Breast epithelium (tissue), 4 donors: ENCODE data around the gene FAIM2. TPM values are rescaled to one million over a fixed set of nuclear protein-coding genes. Genes with fewer than 3 reads are reported as not detected.

Source experiments
- DNase-seq, 2 donors: peaks; one replicate each; pipeline ENCODE4 v3.0.0-alpha.2; 2019; ENCODE audit warnings: low spot score in 2 of 2
- H3K27ac ChIP-seq, 2 donors: fragments of 200-600 bp; sonication (generic) in 1 of 2; one replicate each; pipeline ENCODE4 v1.5.1; 2016 to 2019; ENCODE audit warnings: mild to moderate bottlenecking in 1 of 2
- H3K27me3 ChIP-seq, 2 donors: fragments of 200-600 bp; sonication (generic) in 1 of 2; one replicate each; pipeline versions ENCODE4 v1.5.1 to v1.6.0; 2017 to 2019; ENCODE audit warnings: control low read depth in 1 of 2, mild to moderate bottlenecking in 1 of 2
- H3K36me3 ChIP-seq: fragments of 200-600 bp; one replicate; pipeline ENCODE4 v1.5.1; 2019
- H3K4me1 ChIP-seq, 2 donors: fragments of 200-600 bp; sonication (generic); one replicate each; pipeline ENCODE4 v1.5.1; 2016 to 2019; ENCODE audit warnings: control low read depth in 1 of 2
- H3K4me3 ChIP-seq, 3 donors: fragments of 200-600 bp; sonication (generic); 1 replicate in 2 of 3; 2 replicates in 1 of 3; pipeline ENCODE4 v1.5.1; 2016 to 2019; ENCODE audit warnings: mild to moderate bottlenecking in 3 of 3, moderate library complexity in 2 of 3
- H3K9me3 ChIP-seq, 2 donors: fragments of 200-600 bp; sonication (generic) in 1 of 2; one replicate each; pipeline ENCODE4 v1.5.1; 2016 to 2019; ENCODE audit warnings: control low read depth in 1 of 2
- POLR2A ChIP-seq: fragments of 450-650 bp; IDR thresholded peaks from one replicate; pipeline ENCODE4 v1.6.1; 2016; ENCODE audit warnings: antibody characterized with exemption, mild to moderate bottlenecking, moderate library complexity
- POLR2AphosphoS5 ChIP-seq, 3 donors: sonication (generic); formaldehyde crosslinking; IDR thresholded peaks; one replicate each; pipeline ENCODE4 v1.6.1; 2017; ENCODE audit warnings: antibody characterized with exemption in 3 of 3
- intact Hi-C: fragments of 100-400 bp; cut with DNase I; formaldehyde crosslinking; loops from one replicate; pipeline ENCODE4 v1.15.1; 2023; ENCODE audit warnings: low total_unique reads
- total RNA-seq, 3 donors: library from RNA; depleted of rRNA; stranded (reverse); fragments of >200 nt; gene quantifications; one replicate each; pipeline ENCODE4 v1.1.0, GENCODE V29; 2016
- TF ChIP-seq, protein P1 (sequence below), 3 donors: fragments of 450-650 bp; IDR thresholded peaks; one replicate each; pipeline ENCODE4 v1.5.1; 2016 to 2017; ENCODE audit warnings: antibody characterized with exemption in 3 of 3, mild to moderate bottlenecking in 3 of 3, moderate library complexity in 3 of 3

Gene FAIM2
- total RNA-seq, 3 donors from 2014 or later = 0.64 to 1.9 (median 1.3) TPM

DNA sequence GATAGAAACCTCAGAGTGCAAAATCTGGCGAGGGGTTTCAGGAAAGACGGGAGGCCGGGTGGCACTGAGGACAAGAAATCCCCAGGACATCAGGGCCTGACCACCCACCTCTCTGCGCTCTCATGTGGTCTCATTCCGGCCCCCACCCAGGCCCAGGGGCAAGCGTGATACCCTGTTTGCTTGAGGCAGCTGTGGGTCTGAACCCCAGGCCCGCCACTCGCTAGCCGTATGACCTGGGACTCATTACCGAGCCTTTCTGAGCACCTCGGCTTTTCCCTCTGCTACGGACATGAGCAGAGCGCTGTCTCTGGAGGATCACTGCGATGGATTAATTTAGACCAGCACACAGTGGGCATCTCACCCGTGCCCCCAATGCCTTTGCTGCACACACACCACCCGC lies 35.3 kb downstream of the FAIM2 start:
- H3K9me3 ChIP-seq = no peaks in the 10 kb centered on the region

DNA sequence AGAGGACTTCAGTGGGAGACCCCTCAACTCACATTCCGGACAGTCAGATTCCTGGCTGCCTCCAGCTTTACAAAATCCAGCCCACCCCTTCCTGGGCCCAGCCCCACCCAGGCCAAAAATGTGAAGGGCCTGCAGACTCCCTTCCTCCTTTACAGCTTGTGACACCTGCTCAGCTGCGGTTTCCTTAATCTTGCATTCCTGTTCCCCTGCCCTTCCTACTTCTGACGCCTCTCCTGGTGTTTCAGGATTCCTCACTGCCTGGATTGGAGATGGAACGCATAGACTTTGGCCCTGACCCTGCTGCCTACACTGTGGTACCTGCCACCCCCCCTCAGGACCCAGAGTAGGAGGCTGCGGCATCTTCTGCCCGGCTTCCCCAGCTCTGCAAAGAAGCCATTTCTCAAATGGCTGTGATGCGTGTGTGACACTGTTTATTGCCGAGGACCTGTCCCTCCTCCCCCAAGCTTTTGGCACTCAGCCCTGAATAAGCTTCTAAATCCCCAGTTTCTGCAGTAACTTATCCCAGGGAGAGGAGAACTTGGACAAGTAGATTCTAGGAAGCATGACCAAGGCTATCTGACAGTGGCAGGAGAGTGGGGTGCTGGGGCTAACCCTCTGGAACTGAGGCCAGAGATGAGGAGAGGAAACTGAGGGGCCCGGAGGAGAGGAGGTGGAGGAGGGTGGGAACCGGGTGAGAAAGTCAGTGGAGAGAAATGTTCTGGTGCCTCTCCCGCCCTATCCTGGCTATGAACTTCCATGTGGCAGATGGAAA lies 35.9 kb downstream of the FAIM2 start:
- Histone ChIP-seq H3K36me3 (no peaks in the 10 kb centered on the region), H3K27me3 (no peaks in the 10 kb centered on the region), H3K4me1 (peaks cover 6 to 26% of the 10 kb centered on the region in 2 donors), H3K27ac (peak overlapping the region; percentile 67 to 88), H3K9me3 (no peaks in the 10 kb centered on the region), H3K4me3 (no peak overlapping the region)
- intact Hi-C loops = loop anchor here (1.0 kb wide), 1 partner anchor 24 kb away; no protein-coding TSS in a partner anchor
- DNase-seq = no peak
- TF ChIP-seq, protein P1, sequence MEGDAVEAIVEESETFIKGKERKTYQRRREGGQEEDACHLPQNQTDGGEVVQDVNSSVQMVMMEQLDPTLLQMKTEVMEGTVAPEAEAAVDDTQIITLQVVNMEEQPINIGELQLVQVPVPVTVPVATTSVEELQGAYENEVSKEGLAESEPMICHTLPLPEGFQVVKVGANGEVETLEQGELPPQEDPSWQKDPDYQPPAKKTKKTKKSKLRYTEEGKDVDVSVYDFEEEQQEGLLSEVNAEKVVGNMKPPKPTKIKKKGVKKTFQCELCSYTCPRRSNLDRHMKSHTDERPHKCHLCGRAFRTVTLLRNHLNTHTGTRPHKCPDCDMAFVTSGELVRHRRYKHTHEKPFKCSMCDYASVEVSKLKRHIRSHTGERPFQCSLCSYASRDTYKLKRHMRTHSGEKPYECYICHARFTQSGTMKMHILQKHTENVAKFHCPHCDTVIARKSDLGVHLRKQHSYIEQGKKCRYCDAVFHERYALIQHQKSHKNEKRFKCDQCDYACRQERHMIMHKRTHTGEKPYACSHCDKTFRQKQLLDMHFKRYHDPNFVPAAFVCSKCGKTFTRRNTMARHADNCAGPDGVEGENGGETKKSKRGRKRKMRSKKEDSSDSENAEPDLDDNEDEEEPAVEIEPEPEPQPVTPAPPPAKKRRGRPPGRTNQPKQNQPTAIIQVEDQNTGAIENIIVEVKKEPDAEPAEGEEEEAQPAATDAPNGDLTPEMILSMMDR (IDR thresholded peaks at IDR 0.05) = no peak
- TF ChIP-seq POLR2A (no peak), POLR2AphosphoS5 (IDR thresholded peaks at IDR 0.05) (no peak)

More for the DNA sequence above, 35.3 kb downstream of the FAIM2 start:
- H3K27me3 ChIP-seq = no peaks in the 10 kb centered on the region
- H3K36me3 ChIP-seq = no peaks in the 10 kb centered on the region
- peak overlapping the region; percentile 67 to 88 for H3K27ac ChIP-seq
- peaks cover 6 to 26% of the 10 kb centered on the region in 2 donors for H3K4me1 ChIP-seq
- intact Hi-C loops = loop anchor here (1.0 kb wide), 1 partner anchor 23 kb away; no protein-coding TSS in a partner anchor
- TF ChIP-seq POLR2AphosphoS5 (IDR thresholded peaks at IDR 0.05) (no peak), POLR2A (no peak)
- TF ChIP-seq, protein P1 (IDR thresholded peaks at IDR 0.05) = no peak
- H3K4me3 ChIP-seq = no peak overlapping the region
- DNase-seq = no peak

DNA sequence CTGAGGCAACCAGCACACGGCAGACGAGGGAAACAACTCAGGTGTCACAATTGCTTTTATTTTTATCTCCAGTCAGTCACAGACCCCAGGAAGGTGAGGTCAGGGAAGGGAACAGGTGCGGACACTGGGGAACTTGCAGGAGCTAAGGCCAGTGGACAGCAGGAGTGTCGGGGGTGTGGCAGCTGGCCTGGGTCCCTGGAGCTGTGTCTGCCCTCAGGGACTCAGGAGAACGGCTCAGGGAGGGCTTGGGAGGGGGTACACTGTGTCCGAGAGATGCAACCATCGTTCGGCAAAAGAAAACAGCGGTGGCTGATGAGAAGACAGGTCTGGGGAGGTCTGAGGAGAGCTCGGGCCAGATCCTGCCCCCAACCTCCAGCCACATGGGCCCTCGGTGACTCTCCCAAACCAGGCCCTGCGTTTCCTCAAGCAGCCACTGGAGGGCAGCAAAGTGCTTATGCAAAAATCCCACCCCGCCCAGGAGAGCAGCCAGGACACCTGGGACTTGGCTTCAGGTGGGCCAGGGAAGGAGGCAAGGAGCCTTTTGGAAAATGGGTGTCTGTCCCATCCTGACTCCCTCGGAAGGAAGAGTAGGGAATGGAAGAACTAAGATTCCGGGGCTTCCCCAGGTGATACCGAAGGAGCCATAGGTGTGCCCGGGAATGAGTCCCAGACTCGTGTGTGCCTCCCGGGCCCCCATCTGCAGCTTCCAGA lies 36.7 kb downstream of the FAIM2 start:
- peak; percentile 70 to 84 for DNase-seq
- no peak for TF ChIP-seq POLR2A
- TF ChIP-seq, protein P1 (IDR thresholded peaks at IDR 0.05) = peak; percentile 94 to 96 (median 96)
- TF ChIP-seq POLR2AphosphoS5 (IDR thresholded peaks at IDR 0.05) = peak in 1 of 3 donors; percentile 11
- H3K4me3 ChIP-seq = no peak overlapping the region
- intact Hi-C loops = no loop called here
- H3K27ac ChIP-seq = peak overlapping the region in 1 of 2 donors; percentile 25
- no peaks in the 10 kb centered on the region for H3K36me3 ChIP-seq
- no peaks in the 10 kb centered on the region for H3K9me3 ChIP-seq
- peaks cover 6 to 26% of the 10 kb centered on the region in 2 donors for H3K4me1 ChIP-seq
- H3K27me3 ChIP-seq = no peaks in the 10 kb centered on the region

- Histone ChIP-seq H3K9me3 (no peaks in the 10 kb centered on the region), H3K4me3 (no peak overlapping the region), H3K27ac (no peak overlapping the region), H3K27me3 (no peaks in the 10 kb centered on the region), H3K36me3 (no peaks in the 10 kb centered on the region), H3K4me1 (peaks cover 6 to 26% of the 10 kb centered on the region in 2 donors)
- DNase-seq = peak in 1 of 2 donors; percentile 1
- TF ChIP-seq POLR2AphosphoS5 (IDR thresholded peaks at IDR 0.05) = no peak
- TF ChIP-seq POLR2A = no peak
- TF ChIP-seq, protein P1 (IDR thresholded peaks at IDR 0.05) = no peak
- intact Hi-C loops = no loop called here
Observed at GRCh38 chr12:49865782-49866135, 37.9 kb downstream of the FAIM2 start.
